Activated T-cell treated with anti-CD3 and anti-CD28 coated beads, Interleukin-2, amount 50 U/mL, for 72 hours (primary cell): ENCODE measurements around the gene LRRC4C. TPM values are rescaled to one million over a fixed set of nuclear protein-coding genes. Genes with fewer than 3 reads are reported as not detected.

ENCODE experiments used
- ATAC-seq, 2 donors: fragments of 150-1000 bp; cut with Tn5 transposase; replicated peaks in 1 of 2; 2 replicates each; pipeline ENCODE4 v1.10.0; 2021; ENCODE audit warnings: moderate library complexity in 2 of 2, mild to moderate bottlenecking in 1 of 2
- DNase-seq, 2 donors: peaks; one replicate each; pipeline ENCODE4 v3.0.0; 2021 to 2022; ENCODE audit warnings: mixed read lengths in 1 of 2
- H3K27ac Mint-ChIP-seq: one replicate; pipeline ENCODE4 v1.8.0; 2022; ENCODE audit warnings: mild to moderate bottlenecking, moderate library complexity, mixed read lengths
- H3K27me3 Mint-ChIP-seq: one replicate; pipeline ENCODE4 v1.8.0; 2022; ENCODE audit warnings: low read depth, mixed read lengths
- H3K36me3 Mint-ChIP-seq, 2 donors: one replicate each; pipeline ENCODE4 v1.8.0; 2022; ENCODE audit warnings: mixed read lengths in 2 of 2, mild to moderate bottlenecking in 1 of 2; ENCODE audit not compliant: insufficient read depth in 2 of 2
- H3K4me1 Mint-ChIP-seq: one replicate; pipeline ENCODE4 v1.8.0; 2022; ENCODE audit warnings: low read depth, mixed read lengths
- H3K4me3 Mint-ChIP-seq, 2 donors: one replicate each; pipeline ENCODE4 v1.8.0; 2022; ENCODE audit warnings: mild to moderate bottlenecking in 2 of 2, mixed read lengths in 2 of 2, moderate library complexity in 2 of 2
- H3K9me3 Mint-ChIP-seq, 2 donors: one replicate each; pipeline ENCODE4 v1.8.0; 2022; ENCODE audit warnings: mixed read lengths in 2 of 2
- total RNA-seq, 2 donors: library from RNA; stranded (reverse); gene quantifications; one replicate each; pipeline ENCODE4 v1.2.3, GENCODE V29; 2022

The LRRC4C gene
- total RNA-seq, 2 donors from 2014 or later, result not detected

GRCh38 chr11:41189701-41190436, 269.6 kb downstream of the LRRC4C start:
- H3K4me1 Mint-ChIP-seq, result no peaks in the 10 kb centered on the region
- peaks cover 7 to 9% of the 10 kb centered on the region in 2 donors for H3K9me3 Mint-ChIP-seq
- no peak overlapping the region for H3K27ac Mint-ChIP-seq
- H3K4me3 Mint-ChIP-seq, result no peak overlapping the region
- DNase-seq (no peak), ATAC-seq (no peak)
- peaks cover 0 to 2% of the 10 kb centered on the region in 2 donors for H3K36me3 Mint-ChIP-seq
- no peaks in the 10 kb centered on the region for H3K27me3 Mint-ChIP-seq

DNA sequence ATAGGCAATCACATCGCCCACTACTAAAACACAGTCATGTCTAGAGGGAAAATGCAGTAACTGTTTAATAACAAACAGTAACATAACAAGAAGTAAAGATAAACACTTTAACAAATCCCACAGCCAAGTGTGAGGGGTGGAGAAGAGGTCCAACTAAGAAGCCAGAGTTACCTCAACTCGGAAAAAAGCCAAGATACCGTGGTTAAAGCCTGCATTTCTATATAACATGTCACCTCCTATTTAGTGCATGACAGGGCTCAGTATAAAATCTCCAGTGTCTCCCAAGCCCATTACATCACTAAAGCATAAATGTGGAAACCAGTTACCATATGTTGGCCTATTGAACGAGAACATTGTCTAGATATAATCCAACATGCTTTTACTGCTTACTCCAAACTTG, 281.7 kb downstream of the LRRC4C start:
- no peaks in the 10 kb centered on the region for H3K27me3 Mint-ChIP-seq
- no peaks in the 10 kb centered on the region for H3K4me1 Mint-ChIP-seq
- DNase-seq, result no peak
- H3K4me3 Mint-ChIP-seq, result no peak overlapping the region
- ATAC-seq, result no peak
- H3K27ac Mint-ChIP-seq, result no peak overlapping the region
- H3K9me3 Mint-ChIP-seq, result peaks cover 11 to 18% of the 10 kb centered on the region in 2 donors
- peaks cover 2% of the 10 kb centered on the region in 2 donors for H3K36me3 Mint-ChIP-seq

DNA sequence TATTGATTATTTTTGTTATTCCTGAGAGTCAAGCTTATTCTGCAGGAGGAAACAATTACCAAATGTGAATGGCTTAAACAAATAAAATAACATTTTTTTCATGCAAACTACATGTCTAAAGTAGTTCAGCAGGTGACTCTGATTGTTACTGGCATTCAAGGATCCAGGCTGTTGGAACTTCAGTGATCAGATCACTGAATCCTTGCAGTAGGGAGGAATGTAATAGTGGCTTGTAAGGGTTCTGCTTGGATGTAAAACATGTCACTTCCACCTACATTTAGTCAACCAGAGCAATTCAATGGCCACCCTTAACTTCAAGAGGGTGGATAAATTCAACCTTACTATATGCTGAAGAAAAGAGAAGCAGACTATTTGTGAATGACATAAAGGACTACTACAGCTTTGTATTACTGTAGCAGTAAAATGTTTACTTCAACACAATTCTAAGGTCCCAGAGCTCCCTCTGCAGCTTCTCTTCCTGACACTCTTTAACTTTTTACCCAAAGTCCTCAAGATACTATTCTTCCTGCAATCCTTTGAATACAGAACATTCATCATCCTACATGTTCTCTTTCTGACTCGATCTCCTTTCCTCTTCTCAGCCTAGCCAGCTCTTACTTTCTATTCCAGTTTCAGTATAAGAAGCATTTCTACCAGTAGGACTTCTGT, 284.0 kb downstream of the LRRC4C start:
- Mint-ChIP-seq H3K9me3 (peaks cover 11 to 19% of the 10 kb centered on the region in 2 donors), H3K4me1 (no peaks in the 10 kb centered on the region)
- no peak for ATAC-seq

GRCh38 chr11:41146326-41146725, 313.1 kb downstream of the LRRC4C start:
- Mint-ChIP-seq H3K4me1 (no peaks in the 10 kb centered on the region), H3K36me3 (peaks cover 0 to 3% of the 10 kb centered on the region in 2 donors), H3K9me3 (peaks cover 2 to 7% of the 10 kb centered on the region in 2 donors), H3K27ac (no peak overlapping the region), H3K27me3 (no peaks in the 10 kb centered on the region), H3K4me3 (no peak overlapping the region)
- ATAC-seq (no peak), DNase-seq (no peak)

More for the DNA sequence above, 284.0 kb downstream of the LRRC4C start:
- Mint-ChIP-seq H3K36me3 (peaks cover 0 to 5% of the 10 kb centered on the region in 2 donors), H3K27me3 (no peaks in the 10 kb centered on the region), H3K27ac (no peak overlapping the region), H3K4me3 (no peak overlapping the region)
- no peak for DNase-seq

- ATAC-seq (no peak), DNase-seq (no peak)
- Mint-ChIP-seq H3K36me3 (peaks cover 0 to 3% of the 10 kb centered on the region in 2 donors), H3K27me3 (no peaks in the 10 kb centered on the region), H3K9me3 (peaks cover 4 to 7% of the 10 kb centered on the region in 2 donors), H3K27ac (no peak overlapping the region), H3K4me3 (no peak overlapping the region), H3K4me1 (no peaks in the 10 kb centered on the region)
Measured at GRCh38 chr11:41145420-41145819, 314.0 kb downstream of the LRRC4C start.

DNA sequence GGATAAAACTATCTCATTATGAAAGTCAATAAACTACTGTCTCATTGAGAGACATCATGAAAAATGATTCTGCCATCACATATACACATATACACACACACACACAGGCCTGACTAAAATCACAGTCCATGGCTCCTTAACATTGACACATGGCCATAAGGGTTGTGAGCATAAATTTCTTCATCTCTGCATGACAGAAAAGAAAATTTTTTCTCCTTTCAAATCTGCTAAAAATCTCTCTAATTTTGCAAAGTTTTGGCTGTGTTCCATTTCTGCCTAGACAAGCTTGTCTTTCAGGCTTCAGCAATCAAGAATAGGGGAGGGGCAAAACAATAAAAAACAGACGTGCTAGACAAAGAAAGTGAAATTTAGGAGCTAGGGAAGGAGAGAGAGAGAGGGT, 324.5 kb downstream of the LRRC4C start:
- Mint-ChIP-seq H3K4me3 (no peak overlapping the region), H3K9me3 (peaks cover 8 to 10% of the 10 kb centered on the region in 2 donors), H3K36me3 (no peaks in the 10 kb centered on the region), H3K27me3 (no peaks in the 10 kb centered on the region), H3K27ac (no peak overlapping the region), H3K4me1 (no peaks in the 10 kb centered on the region)
- DNase-seq (no peak), ATAC-seq (no peak)

GRCh38 chr11:41133023-41133422, 326.4 kb downstream of the LRRC4C start:
- H3K4me3 Mint-ChIP-seq, result no peak overlapping the region
- no peaks in the 10 kb centered on the region for H3K27me3 Mint-ChIP-seq
- no peak overlapping the region for H3K27ac Mint-ChIP-seq
- no peaks in the 10 kb centered on the region for H3K36me3 Mint-ChIP-seq
- ATAC-seq, result no peak
- DNase-seq, result no peak
- H3K4me1 Mint-ChIP-seq, result no peaks in the 10 kb centered on the region
- peaks cover 6 to 12% of the 10 kb centered on the region in 2 donors for H3K9me3 Mint-ChIP-seq

GRCh38 chr11:41121600-41121999, 337.9 kb downstream of the LRRC4C start:
- ATAC-seq (no peak), DNase-seq (no peak)
- Mint-ChIP-seq H3K27ac (no peak overlapping the region), H3K9me3 (peaks cover 7 to 11% of the 10 kb centered on the region in 2 donors), H3K4me1 (no peaks in the 10 kb centered on the region), H3K27me3 (no peaks in the 10 kb centered on the region), H3K4me3 (no peak overlapping the region), H3K36me3 (no peaks in the 10 kb centered on the region)

DNA sequence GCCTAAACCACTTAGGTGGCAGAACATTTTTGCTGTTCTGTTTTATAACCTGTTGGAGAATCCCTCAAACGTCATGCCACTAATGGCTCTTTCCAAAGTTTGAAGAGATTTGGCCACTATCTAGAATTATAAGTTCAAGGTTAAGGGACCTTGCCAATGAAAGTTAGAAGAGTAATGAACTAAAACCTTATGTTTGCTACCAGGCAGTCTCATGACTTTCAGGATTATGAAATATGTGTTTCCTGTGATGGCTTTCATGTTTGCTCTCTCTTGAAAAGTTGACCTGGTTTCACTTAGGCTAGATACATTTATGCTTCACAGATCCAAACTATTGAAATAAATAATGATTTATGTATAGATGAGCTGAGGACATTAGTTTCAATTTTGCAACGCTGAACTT, 340.0 kb downstream of the LRRC4C start:
- H3K27me3 Mint-ChIP-seq, result no peaks in the 10 kb centered on the region
- H3K36me3 Mint-ChIP-seq, result no peaks in the 10 kb centered on the region
- no peak overlapping the region for H3K27ac Mint-ChIP-seq

GRCh38 chr11:41118521-41118920, 340.9 kb downstream of the LRRC4C start:
- H3K9me3 Mint-ChIP-seq, result peaks cover 5 to 13% of the 10 kb centered on the region in 2 donors
- no peak for ATAC-seq
- no peak overlapping the region for H3K4me3 Mint-ChIP-seq

More for the DNA sequence above, 340.0 kb downstream of the LRRC4C start:
- Mint-ChIP-seq H3K9me3 (peaks cover 5 to 17% of the 10 kb centered on the region in 2 donors), H3K4me1 (no peaks in the 10 kb centered on the region), H3K4me3 (no peak overlapping the region)
- DNase-seq (no peak), ATAC-seq (no peak)

GRCh38 chr11:41116970-41117369, 342.5 kb downstream of the LRRC4C start:
- Mint-ChIP-seq H3K36me3 (no peaks in the 10 kb centered on the region), H3K4me1 (no peaks in the 10 kb centered on the region), H3K27ac (no peak overlapping the region), H3K27me3 (no peaks in the 10 kb centered on the region), H3K4me3 (no peak overlapping the region), H3K9me3 (peaks cover 5 to 15% of the 10 kb centered on the region in 2 donors)
- no peak for DNase-seq
- no peak for ATAC-seq

More at GRCh38 chr11:41118521-41118920, 340.9 kb downstream of the LRRC4C start:
- Mint-ChIP-seq H3K27me3 (no peaks in the 10 kb centered on the region), H3K27ac (no peak overlapping the region), H3K4me1 (no peaks in the 10 kb centered on the region), H3K36me3 (no peaks in the 10 kb centered on the region)
- DNase-seq, result no peak

DNA sequence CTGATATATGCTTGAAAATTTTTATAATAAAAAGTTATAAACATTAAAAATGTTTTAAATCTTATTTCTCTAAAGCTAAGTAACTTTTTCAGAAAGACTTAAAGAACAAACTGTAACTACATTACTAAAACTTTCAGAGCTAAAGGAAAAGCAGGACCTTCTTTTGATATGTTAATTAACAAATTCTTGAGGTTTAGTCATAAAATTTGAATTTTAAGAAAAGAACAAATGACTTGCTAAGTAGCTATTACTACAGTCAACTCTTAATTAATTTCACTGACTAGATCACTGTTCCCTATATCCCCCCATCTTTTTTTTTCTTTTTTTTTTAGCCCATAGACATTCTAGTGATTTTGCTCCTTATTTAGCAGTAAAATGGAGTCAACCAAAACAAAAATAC, 344.4 kb downstream of the LRRC4C start:
- DNase-seq (no peak), ATAC-seq (no peak)
- Mint-ChIP-seq H3K9me3 (peaks cover 0 to 10% of the 10 kb centered on the region in 2 donors), H3K27ac (no peak overlapping the region), H3K4me1 (no peaks in the 10 kb centered on the region), H3K27me3 (no peaks in the 10 kb centered on the region), H3K36me3 (no peaks in the 10 kb centered on the region), H3K4me3 (no peak overlapping the region)

DNA sequence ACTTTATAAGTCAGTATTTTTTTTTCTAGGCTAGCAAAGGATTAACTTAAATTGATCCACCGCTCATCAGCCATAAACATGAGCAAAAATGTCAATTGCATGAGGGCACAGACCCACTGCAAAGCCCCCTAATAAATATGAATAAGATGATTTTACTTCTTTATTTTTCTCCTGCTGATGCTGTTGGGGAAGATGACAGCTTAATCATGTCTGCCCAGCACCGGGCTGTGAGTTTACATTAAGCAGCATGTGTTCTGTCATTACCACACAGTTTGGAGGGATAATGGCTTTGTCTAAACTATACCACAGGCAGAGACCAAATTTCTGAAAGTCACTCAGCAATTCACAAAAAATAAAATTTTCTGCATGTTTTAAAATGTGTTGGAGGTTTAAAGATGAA, 346.3 kb downstream of the LRRC4C start:
- Mint-ChIP-seq H3K27me3 (no peaks in the 10 kb centered on the region), H3K4me3 (no peak overlapping the region), H3K27ac (no peak overlapping the region), H3K36me3 (no peaks in the 10 kb centered on the region), H3K4me1 (no peaks in the 10 kb centered on the region), H3K9me3 (peaks cover 0 to 7% of the 10 kb centered on the region in 2 donors)
- no peak for ATAC-seq
- DNase-seq, result no peak
